A673 (cell line): ENCODE results near the gene PRKG1. TPM values are rescaled to one million over a fixed set of nuclear protein-coding genes. Genes with fewer than 3 reads are reported as not detected.

ENCODE experiments used
- BruUV-seq: library from RNA; stranded (reverse); fragments of 400-500 nt; replicated peaks from 2 replicates; lab custom pipeline; 2021; lab: Mats Ljungman, UMichigan
- CTCF ChIA-PET: fragments of 300-600 bp; sonication (Branson Sonifier 250); formaldehyde crosslinking; loops from one replicate; lab custom pipeline; 2022; ENCODE audit warnings: antibody characterized with exemption; lab: Charles Lee
- POLR2A ChIA-PET: fragments of 300-600 bp; sonication (Branson Sonifier 250); formaldehyde crosslinking; loops from one replicate; lab custom pipeline; 2022; ENCODE audit warnings: antibody characterized with exemption; ENCODE audit not compliant: low non-redundant PET; lab: Charles Lee
- DNase-seq: peaks from one replicate; pipeline ENCODE4 v3.0.0-alpha.2; 2015; ENCODE audit warnings: low spot score
- H3K27ac ChIP-seq: fragments of 200-600 bp; sonication (generic); 2 replicates; pipeline ENCODE4 v1.5.1; 2016; ENCODE audit warnings: mixed run types, low read depth, mild to moderate bottlenecking, mixed read lengths, antibody characterized with exemption, low read length; ENCODE audit not compliant: poor library complexity, severe bottlenecking
- H3K27me3 ChIP-seq: fragments of 200-600 bp; sonication (generic); replicated peaks from 2 replicates; pipeline ENCODE4 v1.6.1; 2017; ENCODE audit warnings: mixed run types, low read depth, mild to moderate bottlenecking, mixed read lengths, antibody characterized with exemption, low read length; ENCODE audit not compliant: insufficient read depth, poor library complexity
- H3K36me3 ChIP-seq: fragments of 200-600 bp; sonication (generic); 2 replicates; pipeline ENCODE4 v1.6.1; 2016; ENCODE audit warnings: mixed run types, mild to moderate bottlenecking, mixed read lengths, antibody characterized with exemption, low read length; ENCODE audit not compliant: insufficient read depth, poor library complexity, severe bottlenecking
- H3K4me1 ChIP-seq: fragments of 200-600 bp; sonication (generic); 2 replicates; pipeline ENCODE4 v1.6.1; 2017; ENCODE audit warnings: mixed run types, mild to moderate bottlenecking, mixed read lengths, antibody characterized with exemption, low read length; ENCODE audit not compliant: insufficient read depth, poor library complexity, severe bottlenecking
- H3K4me3 ChIP-seq: fragments of 200-600 bp; sonication (generic); 2 replicates; pipeline ENCODE4 v1.5.1; 2016; ENCODE audit warnings: low read depth, mixed run types, mild to moderate bottlenecking, mixed read lengths, low read length; ENCODE audit not compliant: poor library complexity, severe bottlenecking
- H3K9me3 ChIP-seq: fragments of 200-600 bp; sonication (generic); 2 replicates; pipeline ENCODE4 v1.6.1; 2016; ENCODE audit warnings: mixed run types, low read depth, mild to moderate bottlenecking, mixed read lengths, antibody characterized with exemption, low read length; ENCODE audit not compliant: poor library complexity, severe bottlenecking
- EZH2 ChIP-seq: fragments of 200-600 bp; sonication (generic); IDR thresholded peaks from 2 replicates; pipeline ENCODE4 v1.6.1; 2017; ENCODE audit warnings: borderline replicate concordance, low read depth, mild to moderate bottlenecking, mixed read lengths, antibody characterized with exemption, low read length; ENCODE audit not compliant: poor library complexity, severe bottlenecking
- intact Hi-C: fragments of 100-400 bp; cut with micrococcal nuclease; formaldehyde crosslinking; loops from one replicate; pipeline ENCODE4 v1.10.0; 2022; ENCODE audit not compliant: unreplicated experiment
- total RNA-seq: library from RNA; stranded (reverse); gene quantifications from 2 replicates; pipeline ENCODE4 v1.2.3, GENCODE V29; 2021
- TF ChIP-seq, protein P1 (sequence below): fragments of 300-800, 200-600 bp; sonication (generic); conservative IDR thresholded peaks from 2 replicates; pipeline ENCODE4 v1.5.1; 2017; ENCODE audit warnings: low read depth, mild to moderate bottlenecking, antibody characterized with exemption, low read length, moderate library complexity, mixed read lengths

Gene PRKG1
- total RNA-seq, 1 experiment from 2014 or later = 0.58 TPM

DNA sequence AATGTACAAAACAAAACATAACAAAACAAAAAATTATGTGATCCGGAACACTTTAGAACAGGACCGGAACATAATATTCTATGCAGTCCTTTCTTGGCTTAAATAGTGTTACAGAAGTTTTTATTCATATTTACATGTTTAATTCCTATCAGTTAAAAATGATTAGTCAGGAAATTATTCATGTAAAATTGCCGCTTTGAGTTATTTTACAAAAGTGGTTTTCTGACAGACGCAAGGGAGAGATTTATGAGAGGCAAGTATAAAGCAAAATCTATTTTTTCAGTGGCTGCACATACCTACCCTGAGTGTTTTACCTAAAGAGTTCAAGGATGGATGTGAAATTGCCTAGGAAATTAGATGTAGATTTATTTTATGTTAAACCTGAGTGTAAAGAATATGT is 1009.1 kb downstream of the PRKG1 start:
- TF ChIP-seq, protein P1, sequence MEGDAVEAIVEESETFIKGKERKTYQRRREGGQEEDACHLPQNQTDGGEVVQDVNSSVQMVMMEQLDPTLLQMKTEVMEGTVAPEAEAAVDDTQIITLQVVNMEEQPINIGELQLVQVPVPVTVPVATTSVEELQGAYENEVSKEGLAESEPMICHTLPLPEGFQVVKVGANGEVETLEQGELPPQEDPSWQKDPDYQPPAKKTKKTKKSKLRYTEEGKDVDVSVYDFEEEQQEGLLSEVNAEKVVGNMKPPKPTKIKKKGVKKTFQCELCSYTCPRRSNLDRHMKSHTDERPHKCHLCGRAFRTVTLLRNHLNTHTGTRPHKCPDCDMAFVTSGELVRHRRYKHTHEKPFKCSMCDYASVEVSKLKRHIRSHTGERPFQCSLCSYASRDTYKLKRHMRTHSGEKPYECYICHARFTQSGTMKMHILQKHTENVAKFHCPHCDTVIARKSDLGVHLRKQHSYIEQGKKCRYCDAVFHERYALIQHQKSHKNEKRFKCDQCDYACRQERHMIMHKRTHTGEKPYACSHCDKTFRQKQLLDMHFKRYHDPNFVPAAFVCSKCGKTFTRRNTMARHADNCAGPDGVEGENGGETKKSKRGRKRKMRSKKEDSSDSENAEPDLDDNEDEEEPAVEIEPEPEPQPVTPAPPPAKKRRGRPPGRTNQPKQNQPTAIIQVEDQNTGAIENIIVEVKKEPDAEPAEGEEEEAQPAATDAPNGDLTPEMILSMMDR = no peak
- intact Hi-C loops = no loop called here
- Histone ChIP-seq H3K27ac (no peak overlapping the region), H3K4me1 (no peaks in the 10 kb centered on the region), H3K36me3 (no peaks in the 10 kb centered on the region), H3K9me3 (no peaks in the 10 kb centered on the region), H3K27me3 (peaks cover 21% of the 10 kb centered on the region), H3K4me3 (no peak overlapping the region)
- CTCF ChIA-PET = no interaction called here
- DNase-seq = no peak
- BruUV-seq = no TSS peak
- POLR2A ChIA-PET = no interaction called here

DNA sequence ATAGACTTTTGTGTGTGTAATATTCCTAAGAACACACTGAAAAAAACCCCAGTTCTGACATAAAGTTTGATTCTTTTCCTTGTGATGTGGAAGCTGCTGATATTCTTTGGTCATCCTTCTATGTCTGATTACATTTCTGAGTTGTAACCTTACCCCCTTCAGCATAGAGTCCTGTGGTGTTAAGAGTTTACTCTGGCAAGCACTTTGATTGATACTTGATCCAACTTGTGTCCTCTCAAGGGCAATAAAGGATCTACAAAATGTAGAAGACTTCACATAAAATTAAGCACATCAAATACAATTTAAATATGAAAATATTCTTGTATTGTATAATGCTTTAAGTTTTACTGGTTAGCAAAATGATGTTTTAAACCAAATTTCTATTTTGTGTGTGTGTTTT is 1018.1 kb downstream of the PRKG1 start:
- no peak overlapping the region for H3K27ac ChIP-seq
- no TSS peak for BruUV-seq
- H3K9me3 ChIP-seq = no peaks in the 10 kb centered on the region
- H3K4me3 ChIP-seq = no peak overlapping the region
- H3K4me1 ChIP-seq = no peaks in the 10 kb centered on the region
- DNase-seq = no peak
- TF ChIP-seq, protein P1 = no peak
- no peak for TF ChIP-seq EZH2
- intact Hi-C loops = no loop called here
- CTCF ChIA-PET = no interaction called here
- POLR2A ChIA-PET = no interaction called here
- H3K36me3 ChIP-seq = no peaks in the 10 kb centered on the region
- no peaks in the 10 kb centered on the region for H3K27me3 ChIP-seq

DNA sequence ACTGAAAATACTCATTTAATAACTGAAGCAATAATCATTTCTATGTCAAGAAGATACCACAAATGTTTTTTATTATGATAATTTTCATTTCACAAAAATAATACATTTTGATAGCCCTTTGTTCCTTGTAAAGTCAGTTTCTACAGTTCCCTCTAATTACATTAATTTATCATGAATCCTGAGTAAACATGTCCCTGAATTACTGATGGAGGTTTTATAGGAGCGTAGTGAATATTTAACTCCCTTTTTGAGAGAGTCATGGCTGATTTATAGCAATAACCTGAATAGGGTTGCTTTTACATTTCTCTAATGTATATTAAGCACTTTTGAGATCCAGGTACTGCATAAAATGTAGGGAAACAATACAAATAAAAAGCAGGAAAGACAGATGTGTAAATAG is 1023.8 kb downstream of the PRKG1 start:
- POLR2A ChIA-PET = no interaction called here
- Histone ChIP-seq H3K27me3 (no peaks in the 10 kb centered on the region), H3K9me3 (no peaks in the 10 kb centered on the region), H3K4me3 (no peak overlapping the region), H3K4me1 (no peaks in the 10 kb centered on the region), H3K27ac (no peak overlapping the region), H3K36me3 (no peaks in the 10 kb centered on the region)
- CTCF ChIA-PET = no interaction called here
- intact Hi-C loops = no loop called here
- TF ChIP-seq EZH2 = no peak
- TF ChIP-seq, protein P1 = no peak
- BruUV-seq = no TSS peak
- DNase-seq = no peak
